ENCODE data around the gene ANGPTL1.

GRCh38 chr1:178874966-178875365, 4.1 kb upstream of the ANGPTL1 start:
- TF ChIP-seq RAD21 (IDR thresholded peaks at IDR 0.05; ENCODE audit: low read depth), result no peak
- no peak for TF ChIP-seq EGR1 (IDR thresholded peaks at IDR 0.05)
- no peak for TF ChIP-seq ZBTB7A (IDR thresholded peaks at IDR 0.05; ENCODE audit: low read depth)
- no peak for TF ChIP-seq TAF1 (IDR thresholded peaks at IDR 0.05; ENCODE audit: low read depth)
- no peak for TF ChIP-seq CREB1 (IDR thresholded peaks at IDR 0.05; ENCODE audit: low read depth)

Data from Ishikawa (cell line).